ENCODE results near the gene PSMG3. TPM values are rescaled to one million over a fixed set of nuclear protein-coding genes. Genes with fewer than 3 reads are reported as not detected.
A peak's percentile ranks its signal among the peaks of the same experiment; 100 is the strongest.
"Not testable (repeated sequence)": the region's sequence is repeated elsewhere in the genome, so short reads cannot be mapped to it uniquely, and the experiment has no call there.

The PSMG3 gene
- polyA plus RNA-seq, 5 donors: 20.8 to 33.1 (median 24.6) TPM

- not testable (repeated sequence) for DNase-seq
Observed at GRCh38 chr7:1583241-1583930, 13.6 kb upstream of the PSMG3 start.

GRCh38 chr7:1580422-1581030 is 10.7 kb upstream of the PSMG3 start:
- DNase-seq: no peak

- peak in 1 of 2 donors; percentile 47 for DNase-seq
Observed at GRCh38 chr7:1579481-1580421, 9.9 kb upstream of the PSMG3 start.

GRCh38 chr7:1578513-1578912 is 8.7 kb upstream of the PSMG3 start:
- no peak for DNase-seq

GRCh38 chr7:1576521-1577253 is 6.9 kb upstream of the PSMG3 start:
- DNase-seq: no peak

- no peak for DNase-seq
Observed at GRCh38 chr7:1575809-1576208, 6.0 kb upstream of the PSMG3 start.

GRCh38 chr7:1572111-1572822 is 2.4 kb upstream of the PSMG3 start:
- no peak for DNase-seq

GRCh38 chr7:1569440-1569832 is 396 bp downstream of the PSMG3 start:
- no peak for DNase-seq

GRCh38 chr7:1569016-1569415 is 816 bp downstream of the PSMG3 start:
- DNase-seq: no peak

GRCh38 chr7:1567896-1568510 is 1.8 kb downstream of the PSMG3 start:
- DNase-seq: no peak

GRCh38 chr7:1567049-1567771 is 2.6 kb downstream of the PSMG3 start:
- no peak for DNase-seq

GRCh38 chr7:1566687-1567048 is 3.2 kb downstream of the PSMG3 start:
- DNase-seq: no peak

GRCh38 chr7:1564603-1565022 is 5.2 kb downstream of the PSMG3 start:
- DNase-seq: no peak

GRCh38 chr7:1563981-1564602 is 5.7 kb downstream of the PSMG3 start:
- no peak for DNase-seq

- no peak for DNase-seq
Observed at GRCh38 chr7:1562597-1563051, 7.2 kb downstream of the PSMG3 start.

- no peak for DNase-seq
Observed at GRCh38 chr7:1562116-1562515, 7.7 kb downstream of the PSMG3 start.

- DNase-seq: no peak
Observed at GRCh38 chr7:1561036-1561940, 8.5 kb downstream of the PSMG3 start.

- DNase-seq: no peak
Observed at GRCh38 chr7:1560620-1561031, 9.2 kb downstream of the PSMG3 start.
